T follicular helper cell (primary cell): ENCODE results near the gene IL4I1.
A peak's percentile ranks its signal among the peaks of the same experiment; 100 is the strongest.

Experiments
- DNase-seq: peaks from one replicate; pipeline ENCODE4 v3.0.0-alpha.2; 2020; ENCODE audit warnings: low read depth

IL4I1 gene

GRCh38 chr19:49879243-49879963, 17.3 kb downstream of the IL4I1 start:
- no peak for DNase-seq

GRCh38 chr19:49878744-49879070, 18.0 kb downstream of the IL4I1 start:
- no peak for DNase-seq

- peak; percentile 98 for DNase-seq
These were observed 18.6 kb downstream of the IL4I1 start for GRCh38 chr19:49877879-49878743.

GRCh38 chr19:49877020-49877878, 19.4 kb downstream of the IL4I1 start, which contains the start of the genes AKT1S1 and TBC1D17:
Gene AKT1S1 (minus strand): TSS chr19:49877355. CDS start chr19:49873295, 4,060 bp downstream.
Gene TBC1D17 (plus strand): TSS chr19:49877702. CDS start chr19:49877724, 22 bp downstream.
- DNase-seq, result peak; percentile 98

- DNase-seq, result peak; percentile 96
These were observed 20.2 kb downstream of the IL4I1 start for GRCh38 chr19:49876422-49877019.

GRCh38 chr19:49875857-49876421, 20.7 kb downstream of the IL4I1 start:
- DNase-seq, result peak; percentile 34

- no peak for DNase-seq
These were observed 21.5 kb downstream of the IL4I1 start for GRCh38 chr19:49875177-49875576.

- DNase-seq, result no peak
These were observed 22.1 kb downstream of the IL4I1 start for GRCh38 chr19:49874503-49875157.

- no peak for DNase-seq
These were observed 22.9 kb downstream of the IL4I1 start for GRCh38 chr19:49873834-49874233.

GRCh38 chr19:49873129-49873521, 23.6 kb downstream of the IL4I1 start:
- DNase-seq, result no peak

- DNase-seq, result no peak
These were observed 24.2 kb downstream of the IL4I1 start for GRCh38 chr19:49872245-49873128.

GRCh38 chr19:49871349-49871985, 25.2 kb downstream of the IL4I1 start:
- DNase-seq, result no peak

GRCh38 chr19:49870309-49870901, 26.3 kb downstream of the IL4I1 start:
- no peak for DNase-seq

GRCh38 chr19:49869484-49870308, 27.0 kb downstream of the IL4I1 start:
- DNase-seq, result peak; percentile 83

- no peak for DNase-seq
These were observed 27.6 kb downstream of the IL4I1 start for GRCh38 chr19:49869009-49869483.

- DNase-seq, result peak; percentile 76
These were observed 29.5 kb downstream of the IL4I1 start, which contains the start of gene PNKP for GRCh38 chr19:49866933-49867782. Gene PNKP (minus strand): TSS chr19:49867576. CDS start chr19:49867204, 372 bp downstream.

- no peak for DNase-seq
These were observed 31.8 kb downstream of the IL4I1 start for GRCh38 chr19:49864890-49865289.
